Right lobe of liver (tissue), 4 donors: ENCODE data around the gene VPS8.

Source experiments
- CTCF ChIP-seq, 4 donors: fragments of 200-600 bp in 3 of 4; fragments of 450-650 bp in 1 of 4; IDR thresholded peaks; one replicate each; pipeline versions ENCODE4 v1.5.1 to v1.8.0; 2016 to 2022; ENCODE audit warnings: antibody characterized with exemption in 4 of 4, mild to moderate bottlenecking in 2 of 4
- POLR2A ChIP-seq: fragments of 450-650 bp; IDR thresholded peaks from one replicate; pipeline ENCODE4 v1.6.1; 2017; ENCODE audit warnings: antibody characterized with exemption, mild to moderate bottlenecking
- donor health status: DM: no; HTN: no; CAD: no.
- donor health status: DM: no; HTN: no; CAD: no.
- donor health status: DM: no; HTN: yes; CAD: no.

- TF ChIP-seq CTCF (IDR thresholded peaks at IDR 0.05) (no peak), POLR2A (no peak)
These were observed 30.9 kb upstream of the VPS8 start for GRCh38 chr3:184780981-184781515.
